ENCODE results near the gene ABCC6. TPM values are rescaled to one million over a fixed set of nuclear protein-coding genes. Genes with fewer than 3 reads are reported as not detected.

ABCC6 gene
- total RNA-seq, 1 donor from 2014 or later, result 3.0 TPM

GRCh38 chr16:16176328-16176727, 47.0 kb downstream of the ABCC6 start:
- no peak overlapping the region for H3K27ac ChIP-seq (ENCODE audit: low read depth, low read length)
- no peak overlapping the region for H2AFZ ChIP-seq (ENCODE audit: low read depth, low read length)
- no peak overlapping the region for H3K9ac ChIP-seq (ENCODE audit: low read length)
- no peaks in the 10 kb centered on the region for H3K36me3 ChIP-seq (ENCODE audit: insufficient read depth, low read length)
- DNase-seq (ENCODE audit: low read depth) (no peak), FAIRE-seq (no peak)
- no peak overlapping the region for H3K4me3 ChIP-seq (ENCODE audit: insufficient read depth, low read depth, low read length)
- H3K4me1 ChIP-seq (ENCODE audit: insufficient read depth, low read length), result no peaks in the 10 kb centered on the region
- H3K4me2 ChIP-seq (ENCODE audit: low read length), result no peak overlapping the region
- no peaks in the 10 kb centered on the region for H3K27me3 ChIP-seq (ENCODE audit: insufficient read depth, low read length)
- Mint-ChIP-seq H3K4me3 (ENCODE audit: unreplicated experiment) (no peak overlapping the region), H3K4me1 (ENCODE audit: low read depth, unreplicated experiment) (no peaks in the 10 kb centered on the region), H3K27ac (ENCODE audit: unreplicated experiment) (no peak overlapping the region), H3K9me3 (ENCODE audit: unreplicated experiment) (peaks cover 10% of the 10 kb centered on the region), H3K27me3 (ENCODE audit: low read depth, unreplicated experiment) (peaks cover 8% of the 10 kb centered on the region), H3K36me3 (ENCODE audit: low read depth, unreplicated experiment) (peaks cover 16% of the 10 kb centered on the region)
- no peaks in the 10 kb centered on the region for H3K79me2 ChIP-seq (ENCODE audit: insufficient read depth, low read length)
- TF ChIP-seq CTCF (IDR thresholded peaks at IDR 0.05; ENCODE audit: insufficient read depth, low read depth, low read length), result no peak
- TF ChIP-seq EZH2 (IDR thresholded peaks at IDR 0.05; ENCODE audit: insufficient read depth, low read length), result no peak
- no peaks in the 10 kb centered on the region for H4K20me1 ChIP-seq (ENCODE audit: insufficient read depth, low read length)
- peaks cover 7% of the 10 kb centered on the region for H3K9me3 ChIP-seq (ENCODE audit: insufficient read depth, low read depth, low read length)

GRCh38 chr16:16175296-16175695, 48.0 kb downstream of the ABCC6 start:
- Mint-ChIP-seq H3K27me3 (ENCODE audit: low read depth, unreplicated experiment) (peaks cover 8% of the 10 kb centered on the region), H3K4me1 (ENCODE audit: low read depth, unreplicated experiment) (no peaks in the 10 kb centered on the region), H3K36me3 (ENCODE audit: low read depth, unreplicated experiment) (peaks cover 16% of the 10 kb centered on the region), H3K4me3 (ENCODE audit: unreplicated experiment) (no peak overlapping the region), H3K27ac (ENCODE audit: unreplicated experiment) (no peak overlapping the region), H3K9me3 (ENCODE audit: unreplicated experiment) (peaks cover 12% of the 10 kb centered on the region)
- Histone ChIP-seq H3K9me3 (ENCODE audit: insufficient read depth, low read depth, low read length) (peaks cover 7% of the 10 kb centered on the region), H4K20me1 (ENCODE audit: insufficient read depth, low read length) (no peaks in the 10 kb centered on the region), H3K79me2 (ENCODE audit: insufficient read depth, low read length) (no peaks in the 10 kb centered on the region), H2AFZ (ENCODE audit: low read depth, low read length) (no peak overlapping the region), H3K36me3 (ENCODE audit: insufficient read depth, low read length) (no peaks in the 10 kb centered on the region), H3K9ac (ENCODE audit: low read length) (no peak overlapping the region), H3K4me2 (ENCODE audit: low read length) (no peak overlapping the region), H3K27me3 (ENCODE audit: insufficient read depth, low read length) (no peaks in the 10 kb centered on the region), H3K27ac (ENCODE audit: low read depth, low read length) (no peak overlapping the region), H3K4me3 (ENCODE audit: insufficient read depth, low read depth, low read length) (no peak overlapping the region), H3K4me1 (ENCODE audit: insufficient read depth, low read length) (no peaks in the 10 kb centered on the region)
- TF ChIP-seq CTCF (IDR thresholded peaks at IDR 0.05; ENCODE audit: insufficient read depth, low read depth, low read length) (no peak), EZH2 (IDR thresholded peaks at IDR 0.05; ENCODE audit: insufficient read depth, low read length) (no peak)
- DNase-seq (ENCODE audit: low read depth), result no peak
- no peak for FAIRE-seq

- H3K9me3 Mint-ChIP-seq (ENCODE audit: unreplicated experiment), result peaks cover 6% of the 10 kb centered on the region
- H3K27me3 Mint-ChIP-seq (ENCODE audit: low read depth, unreplicated experiment), result peaks cover 5% of the 10 kb centered on the region
- Histone ChIP-seq H4K20me1 (ENCODE audit: insufficient read depth, low read length) (no peaks in the 10 kb centered on the region), H3K27ac (ENCODE audit: low read depth, low read length) (no peak overlapping the region), H3K4me2 (ENCODE audit: low read length) (no peak overlapping the region), H3K4me1 (ENCODE audit: insufficient read depth, low read length) (no peaks in the 10 kb centered on the region), H3K79me2 (ENCODE audit: insufficient read depth, low read length) (no peaks in the 10 kb centered on the region), H3K36me3 (ENCODE audit: insufficient read depth, low read length) (no peaks in the 10 kb centered on the region), H3K9ac (ENCODE audit: low read length) (no peak overlapping the region), H3K27me3 (ENCODE audit: insufficient read depth, low read length) (no peaks in the 10 kb centered on the region), H2AFZ (ENCODE audit: low read depth, low read length) (no peak overlapping the region), H3K9me3 (ENCODE audit: insufficient read depth, low read depth, low read length) (peaks cover 7% of the 10 kb centered on the region), H3K4me3 (ENCODE audit: insufficient read depth, low read depth, low read length) (no peak overlapping the region)
- no peaks in the 10 kb centered on the region for H3K4me1 Mint-ChIP-seq (ENCODE audit: low read depth, unreplicated experiment)
- no peak overlapping the region for H3K27ac Mint-ChIP-seq (ENCODE audit: unreplicated experiment)
- no peak for DNase-seq (ENCODE audit: low read depth)
- TF ChIP-seq EZH2 (IDR thresholded peaks at IDR 0.05; ENCODE audit: insufficient read depth, low read length) (no peak), CTCF (IDR thresholded peaks at IDR 0.05; ENCODE audit: insufficient read depth, low read depth, low read length) (no peak)
- H3K36me3 Mint-ChIP-seq (ENCODE audit: low read depth, unreplicated experiment), result peaks cover 16% of the 10 kb centered on the region
- no peak for FAIRE-seq
- H3K4me3 Mint-ChIP-seq (ENCODE audit: unreplicated experiment), result no peak overlapping the region
Observed at GRCh38 chr16:16172991-16173390, 50.3 kb downstream of the ABCC6 start.

Measured in astrocyte (in vitro differentiated cells and primary cell).